ENCODE measurements around the gene WDR4.

- TF ChIP-seq CTCF (IDR thresholded peaks at IDR 0.05) (no peak), POLR2A (IDR thresholded peaks at IDR 0.05) (no peak), EP300 (IDR thresholded peaks at IDR 0.05) (no peak)
Observed at GRCh38 chr21:42847726-42848125, 31.6 kb downstream of the WDR4 start.
